Lung (tissue), 12 donors: ENCODE data around the gene ZNF710. TPM values are rescaled to one million over a fixed set of nuclear protein-coding genes. Genes with fewer than 3 reads are reported as not detected.

Experiments used
- ATAC-seq: fragments of 200-7000 bp; cut with Tn5 transposase; one replicate; pipeline ENCODE4 v1.9.1; 2020; ENCODE audit warnings: moderate number of reproducible peaks; ENCODE audit not compliant: insufficient read depth, low FRiP score
- DNase-seq, 3 donors: peaks; one replicate each; pipeline ENCODE4 v3.0.0-alpha.2; 2013 to 2017
- H3K27ac ChIP-seq, 2 donors: one replicate each; pipeline ENCODE4 v1.5.1; 2013; ENCODE audit warnings: mild to moderate bottlenecking in 2 of 2, moderate library complexity in 2 of 2, control low read depth in 1 of 2, inconsistent platforms in 1 of 2, low read depth in 1 of 2, low read length in 1 of 2
- H3K27me3 ChIP-seq, 3 donors: one replicate each; pipeline ENCODE4 v1.5.1; 2013; ENCODE audit warnings: low read length in 2 of 3; ENCODE audit not compliant: control insufficient read depth in 3 of 3, insufficient read depth in 3 of 3
- H3K36me3 ChIP-seq, 4 donors: one replicate each; pipeline ENCODE4 v1.5.1; 2013; ENCODE audit warnings: low read length in 4 of 4, mild to moderate bottlenecking in 1 of 4, moderate library complexity in 1 of 4; ENCODE audit not compliant: control insufficient read depth in 4 of 4, insufficient read depth in 4 of 4
- H3K4me1 ChIP-seq, 5 donors: one replicate each; pipeline ENCODE4 v1.5.1; 2013; ENCODE audit warnings: low read length in 5 of 5, mild to moderate bottlenecking in 2 of 5, moderate library complexity in 1 of 5; ENCODE audit not compliant: control insufficient read depth in 5 of 5, insufficient read depth in 5 of 5
- H3K4me3 ChIP-seq: one replicate; pipeline ENCODE4 v1.5.1; 2013; ENCODE audit warnings: mild to moderate bottlenecking, control low read depth, moderate library complexity
- H3K9ac ChIP-seq, 2 donors: one replicate each; pipeline ENCODE4 v1.5.1; 2013; ENCODE audit warnings: low read length in 2 of 2, control low read depth in 1 of 2; ENCODE audit not compliant: insufficient read depth in 1 of 2
- H3K9me3 ChIP-seq, 4 donors: one replicate each; pipeline ENCODE4 v1.5.1; 2013; ENCODE audit warnings: low read length in 3 of 4, mild to moderate bottlenecking in 1 of 4, moderate library complexity in 1 of 4; ENCODE audit not compliant: control insufficient read depth in 4 of 4, insufficient read depth in 3 of 4
- CTCF ChIP-seq: IDR thresholded peaks from 2 replicates; pipeline ENCODE4 v1.5.1; 2012; ENCODE audit warnings: mild to moderate bottlenecking; ENCODE audit errors: control extremely low read depth, extremely low read depth
- WGBS, 2 donors: extraction: QIAGEN DNeasy Blood & Tissue Kit; methylation state at CpG; one replicate each; pipeline ENCODE4 v1.1.7; 2013; 5-methylcytosine and 5-hydroxymethylcytosine counted together
- polyA plus RNA-seq, 2 donors: library from polyadenylated mRNA; stranded (reverse); fragments of 200-250 nt; gene quantifications; one replicate each; pipeline ENCODE4 v1.2.1, GENCODE V29; 2013
- total RNA-seq, 2 donors: library from RNA; depleted of rRNA in 1 of 2; stranded (reverse); fragments of >200 nt in 1 of 2; gene quantifications; one replicate each; pipeline ENCODE4 v1.2.1, GENCODE V29; 2014 to 2021
- donor health status: control.
- donor health status: control.
- donor health status: Bipolar disorder and iron deficiency.
- donor health status: healthy.
- donor health status: DM: yes; HTN: yes; CAD: no.

Gene ZNF710
- total and polyA plus RNA-seq, 4 donors = 19.6 to 49.1 (median 38.6) TPM

- Histone ChIP-seq H3K27ac (no peak overlapping the region), H3K9me3 (no peaks in the 10 kb centered on the region), H3K27me3 (no peaks in the 10 kb centered on the region), H3K9ac (no peak overlapping the region), H3K4me3 (no peak overlapping the region), H3K4me1 (peaks cover 0 to 34% (median 12%) of the 10 kb centered on the region in 5 donors), H3K36me3 (peaks cover 0 to 1% (median 0%) of the 10 kb centered on the region in 4 donors)
- ATAC-seq = no peak
- no peak for TF ChIP-seq CTCF
- WGBS, 2 donors = 91 to 94% methylated on average over 6 of the region's 6 CpGs
- DNase-seq = no peak
Measured at GRCh38 chr15:90022345-90022744, 21.2 kb downstream of the ZNF710 start.

- peaks cover 0 to 34% (median 12%) of the 10 kb centered on the region in 5 donors for H3K4me1 ChIP-seq
- WGBS, 2 donors = 84 to 88% methylated on average over 6 of the region's 6 CpGs
- TF ChIP-seq CTCF = no peak
- DNase-seq = no peak
- H3K4me3 ChIP-seq = no peak overlapping the region
- H3K27ac ChIP-seq = no peak overlapping the region
- H3K36me3 ChIP-seq = peaks cover 0 to 1% (median 0%) of the 10 kb centered on the region in 4 donors
- H3K27me3 ChIP-seq = no peaks in the 10 kb centered on the region
- no peak overlapping the region for H3K9ac ChIP-seq
- no peak for ATAC-seq
- H3K9me3 ChIP-seq = no peaks in the 10 kb centered on the region
Measured at GRCh38 chr15:90022905-90023700, 22.0 kb downstream of the ZNF710 start.

GRCh38 chr15:90024406-90024805, 23.3 kb downstream of the ZNF710 start:
- H3K27me3 ChIP-seq = no peaks in the 10 kb centered on the region
- H3K4me3 ChIP-seq = no peak overlapping the region
- H3K36me3 ChIP-seq = peaks cover 0 to 1% (median 0%) of the 10 kb centered on the region in 4 donors
- H3K4me1 ChIP-seq = peaks cover 0 to 34% (median 12%) of the 10 kb centered on the region in 5 donors
- no peak overlapping the region for H3K27ac ChIP-seq
- ATAC-seq = no peak
- no peak for DNase-seq
- no peak overlapping the region for H3K9ac ChIP-seq
- no peak for TF ChIP-seq CTCF
- H3K9me3 ChIP-seq = no peaks in the 10 kb centered on the region
- WGBS, 2 donors = 79 to 91% methylated on average over 4 of the region's 4 CpGs
